HepG2 (cell line): ENCODE results near the gene CENPM. TPM values are rescaled to one million over a fixed set of nuclear protein-coding genes. Genes with fewer than 3 reads are reported as not detected.

Source experiments
- ATAC-seq: fragments of 200-7000 bp; cut with Tn5 transposase; 3 replicates; pipeline ENCODE4 v1.9.1; 2020; ENCODE audit warnings: mild to moderate bottlenecking, moderate library complexity
- Bru-seq: library from RNA; stranded (reverse); fragments of 400-500 nt; gene quantifications from one replicate; lab custom pipeline; 2021; lab: Mats Ljungman, UMichigan
- BruChase-seq, 2 experiments: library from RNA; stranded (reverse); fragments of 400-500 nt; gene quantifications; one replicate each; lab custom pipeline; 2021; lab: Mats Ljungman, UMichigan
- BruUV-seq: library from RNA; stranded (reverse); fragments of 400-500 nt; replicated peaks from 2 replicates; lab custom pipeline; 2021; lab: Mats Ljungman, UMichigan
- CTCF ChIA-PET: fragments of 300-600 bp; formaldehyde crosslinking; extraction: SDS; loops from one replicate; lab custom pipeline; 2021; ENCODE audit warnings: low total read pairs, inconsistent platforms, low intra/inter-chr PET ratio; lab: Yijun Ruan, JAX
- POLR2A ChIA-PET: fragments of 350-600 bp; sonication (Branson Sonifier 250); formaldehyde crosslinking; loops from one replicate; lab custom pipeline; 2020; ENCODE audit warnings: antibody characterized with exemption, inconsistent platforms; lab: Yijun Ruan, JAX
- DNase-seq: peaks from one replicate; pipeline ENCODE4 v3.0.0-alpha.2; 2015; ENCODE audit warnings: low spot score
- FAIRE-seq: peaks from 3 replicates; lab custom pipeline; 2011; peaks lifted over from hg19 to GRCh38; lab: Jason Lieb, UNC
- H2AFZ ChIP-seq: one replicate; pipeline ENCODE4 v1.6.1; 2011; ENCODE audit warnings: low read length, inconsistent platforms
- H3K27ac ChIP-seq: fragments of 300-600 bp; 3 replicates; pipeline ENCODE4 v1.8.0; 2011; ENCODE audit warnings: mixed run types, mild to moderate bottlenecking, mixed read lengths, low read length, inconsistent platforms; ENCODE audit not compliant: insufficient read depth; ENCODE audit errors: extremely low read length
- H3K27me3 ChIP-seq, 2 experiments: fragments of 200-600 bp in 1 of 2; 2 replicates in 1 of 2; 3 replicates in 1 of 2; pipeline versions ENCODE4 v1.6.0 to v1.8.0; 2011; ENCODE audit warnings: low read length in 2 of 2, mild to moderate bottlenecking in 2 of 2, moderate library complexity in 2 of 2, inconsistent platforms in 1 of 2; ENCODE audit not compliant: insufficient read depth in 2 of 2, control insufficient read depth in 1 of 2
- H3K36me3 ChIP-seq, 2 experiments: fragments of 200-600 bp in 1 of 2; replicated peaks in 1 of 2; 2 replicates in 1 of 2; 3 replicates in 1 of 2; pipeline versions ENCODE4 v1.5.1 to v1.8.0; 2011; ENCODE audit warnings: low read length in 2 of 2, inconsistent platforms in 1 of 2; ENCODE audit not compliant: insufficient read depth in 2 of 2, control insufficient read depth in 1 of 2
- H3K4me1 ChIP-seq: 2 replicates; pipeline ENCODE4 v1.5.1; 2012; ENCODE audit warnings: low read length, inconsistent platforms; ENCODE audit not compliant: insufficient read depth
- H3K4me2 ChIP-seq: 2 replicates; pipeline ENCODE4 v1.6.0; 2011; ENCODE audit warnings: low read depth, low read length, inconsistent platforms
- H3K4me3 ChIP-seq, 3 experiments: fragments of 200-600 bp in 1 of 3; sonication (generic), shearing (Covaris generic) in 1 of 3; replicated peaks in 1 of 3; 2 replicates each; pipeline ENCODE4 v1.5.1; 2011 to 2016; ENCODE audit warnings: low read length in 3 of 3, inconsistent platforms in 2 of 3, low read depth in 2 of 3, mild to moderate bottlenecking in 2 of 3, control low read depth in 1 of 3, mixed read lengths in 1 of 3; ENCODE audit not compliant: insufficient read depth in 1 of 3
- H3K79me2 ChIP-seq: one replicate; pipeline ENCODE4 v1.6.1; 2011; ENCODE audit warnings: low read length, inconsistent platforms; ENCODE audit not compliant: insufficient read depth
- H3K9ac ChIP-seq: 2 replicates; pipeline ENCODE4 v1.6.0; 2011; ENCODE audit warnings: mild to moderate bottlenecking, low read depth, low read length, inconsistent platforms; ENCODE audit not compliant: insufficient read depth
- H3K9me3 ChIP-seq: 2 replicates; pipeline ENCODE4 v1.5.1; 2012; ENCODE audit warnings: mild to moderate bottlenecking, low read length
- H4K20me1 ChIP-seq: 2 replicates; pipeline ENCODE4 v1.6.0; 2011; ENCODE audit warnings: inconsistent platforms, mild to moderate bottlenecking, low read length, moderate library complexity; ENCODE audit not compliant: insufficient read depth
- FOXO1 ChIP-seq: sonication (generic); formaldehyde crosslinking; IDR thresholded peaks from 2 replicates; pipeline ENCODE4 v1.4.0; 2020; ENCODE audit warnings: missing genetic modification reagents
- ISX ChIP-seq: sonication (generic); formaldehyde crosslinking; conservative IDR thresholded peaks from 2 replicates; pipeline ENCODE4 v1.5.0; 2020; ENCODE audit warnings: missing genetic modification reagents
- MIXL1 ChIP-seq: IDR thresholded peaks from 2 replicates; pipeline ENCODE4 v1.6.1; 2016
- NFATC3 ChIP-seq: sonication (generic); formaldehyde crosslinking; IDR thresholded peaks from 2 replicates; pipeline ENCODE4 v1.5.1; 2020; ENCODE audit warnings: mild to moderate bottlenecking, missing genetic modification reagents
- PLRG1 ChIP-seq: fragments of 450-650 bp; conservative IDR thresholded peaks from 2 replicates; pipeline ENCODE4 v1.6.1; 2016
- SMC3 ChIP-seq: IDR thresholded peaks from 2 replicates; pipeline ENCODE4 v1.6.1; 2011; ENCODE audit warnings: low read length, improper control_type of control experiment
- TAF1 ChIP-seq: sonication (generic); formaldehyde crosslinking; IDR thresholded peaks from 2 replicates; pipeline ENCODE4 v1.4.0; 2020; ENCODE audit warnings: missing genetic modification reagents
- ZNF124 ChIP-seq: sonication (generic); formaldehyde crosslinking; IDR thresholded peaks from 2 replicates; pipeline ENCODE4 v1.4.0; 2020; ENCODE audit warnings: missing genetic modification reagents
- ZNF276 ChIP-seq: sonication (generic); formaldehyde crosslinking; IDR thresholded peaks from 2 replicates; pipeline ENCODE4 v1.4.0; 2020; ENCODE audit warnings: mild to moderate bottlenecking, low read depth, missing genetic modification reagents
- ZNF672 ChIP-seq: sonication (generic); formaldehyde crosslinking; IDR thresholded peaks from 2 replicates; pipeline ENCODE4 v1.8.1; 2022; ENCODE audit warnings: missing genetic modification reagents
- ZNF678 ChIP-seq: sonication (generic); formaldehyde crosslinking; IDR thresholded peaks from 2 replicates; pipeline ENCODE4 v1.4.0; 2020; ENCODE audit warnings: mild to moderate bottlenecking, missing genetic modification reagents
- WGBS: methylation state at CpG from one replicate; pipeline ENCODE4 v1.1.6; 2017; ENCODE audit warnings: low lambda C conversion rate; 5-methylcytosine and 5-hydroxymethylcytosine counted together
- in situ Hi-C: cut with HindIII; loops from 2 replicates; pipeline ENCODE4 v1.10.0; 2017; ENCODE audit warnings: low pct_unique_long_range_greater_than_20kb; ENCODE audit not compliant: extremely low pct_ligation_motif_present
- intact Hi-C: fragments of 100-400 bp; cut with micrococcal nuclease; formaldehyde crosslinking; loops from one replicate; pipeline ENCODE4 v1.10.0; 2022; ENCODE audit not compliant: unreplicated experiment
- long read RNA-seq, 2 experiments: library from RNA in 1 of 2; library from polyadenylated mRNA in 1 of 2; stranded (forward) in 1 of 2; unstranded in 1 of 2; transcript quantifications; one replicate each; pipeline ENCODE4 v2.0.0, GENCODE V29; 2019 to 2022
- polyA minus RNA-seq, 3 experiments: library from RNA; depleted of rRNA, polyadenylated mRNA; stranded (reverse); fragments of >200 nt; gene quantifications; 2 replicates each; pipeline ENCODE4 v1.2.3, GENCODE V29; 2011; ENCODE audit warnings: low replicate concordance in 1 of 3
- polyA plus RNA-seq, 8 experiments: library from polyadenylated mRNA; depleted of rRNA in 3 of 8; stranded (reverse) in 7 of 8; unstranded in 1 of 8; fragments of >200 nt; fragmentation: Illumina TruSeq in 4 of 8; extraction: Trizol in 4 of 8; gene quantifications; 2 replicates each; pipeline versions ENCODE4 v1.2.1 to v1.2.3, GENCODE V29; 2011 to 2016; ENCODE audit warnings: low read depth in 4 of 8, missing spikeins in 1 of 8, mixed read lengths in 1 of 8; ENCODE audit not compliant: insufficient read depth in 1 of 8
- total RNA-seq, 5 experiments: library from RNA; depleted of rRNA; stranded (reverse); fragments of >200 nt; fragmentation: Illumina TruSeq; extraction: Trizol; gene quantifications; 2 replicates each; pipeline ENCODE4 v1.2.3, GENCODE V29; 2016; ENCODE audit warnings: low read depth in 1 of 5
- TF ChIP-seq, protein P1 (sequence below): sonication (generic); formaldehyde crosslinking; IDR thresholded peaks from 2 replicates; pipeline ENCODE4 v1.4.0; 2020; ENCODE audit warnings: missing genetic modification reagents
- TF ChIP-seq, protein P2 (sequence below): sonication (generic); formaldehyde crosslinking; IDR thresholded peaks from 2 replicates; pipeline ENCODE4 v1.4.0; 2020; ENCODE audit warnings: missing genetic modification reagents

Gene CENPM, protein sequence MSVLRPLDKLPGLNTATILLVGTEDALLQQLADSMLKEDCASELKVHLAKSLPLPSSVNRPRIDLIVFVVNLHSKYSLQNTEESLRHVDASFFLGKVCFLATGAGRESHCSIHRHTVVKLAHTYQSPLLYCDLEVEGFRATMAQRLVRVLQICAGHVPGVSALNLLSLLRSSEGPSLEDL
- 37.3 and 41.8 TPM in 2 replicates for total RNA-seq (2016; rRNA removed; fragmentation: Illumina TruSeq; extraction: Trizol)
- 13.0 and 13.7 TPM in 2 replicates for total RNA-seq (2016; cell fraction: cytosol; rRNA removed; fragmentation: Illumina TruSeq; extraction: Trizol; ENCODE audit: low read depth)
- total RNA-seq (2016; cell fraction: insoluble cytoplasmic fraction; rRNA removed; fragmentation: Illumina TruSeq; extraction: Trizol): 37.1 and 38.5 TPM in 2 replicates
- 17.3 and 25.3 TPM in 2 replicates for total RNA-seq (2016; cell fraction: membrane; rRNA removed; fragmentation: Illumina TruSeq; extraction: Trizol)
- 25.4 and 26.0 TPM in 2 replicates for total RNA-seq (2016; cell fraction: nucleus; rRNA removed; fragmentation: Illumina TruSeq; extraction: Trizol)
- 10.6 and 11.2 TPM in 2 replicates for polyA plus RNA-seq (2011; rRNA removed)
- polyA plus RNA-seq (2011; cell fraction: cytosol; rRNA removed): 6.7 and 15.2 TPM in 2 replicates
- polyA plus RNA-seq (2011; cell fraction: nucleus; rRNA removed): 15.5 and 21.0 TPM in 2 replicates
- 4.9 and 8.1 TPM in 2 replicates for polyA plus RNA-seq (2012)
- 11.6 and 12.9 TPM in 2 replicates for polyA plus RNA-seq (2016; cell fraction: cytosol; fragmentation: Illumina TruSeq; extraction: Trizol; ENCODE audit: low read depth)
- 35.7 and 42.0 TPM in 2 replicates for polyA plus RNA-seq (2016; cell fraction: insoluble cytoplasmic fraction; fragmentation: Illumina TruSeq; extraction: Trizol; ENCODE audit: low read depth)
- 15.9 TPM in 2 replicates for polyA plus RNA-seq (2016; cell fraction: membrane; fragmentation: Illumina TruSeq; extraction: Trizol; ENCODE audit: low read depth)
- polyA plus RNA-seq (2016; cell fraction: nucleus; fragmentation: Illumina TruSeq; extraction: Trizol; ENCODE audit: insufficient read depth, low read depth): 29.0 and 31.5 TPM in 2 replicates
- polyA minus RNA-seq (2011; rRNA and poly(A)+ RNA removed; ENCODE audit: low replicate concordance): 31.7 and 74.0 TPM in 2 replicates
- 4.4 and 9.0 TPM in 2 replicates for polyA minus RNA-seq (2011; cell fraction: cytosol; rRNA and poly(A)+ RNA removed)
- 7.8 and 10.3 TPM in 2 replicates for polyA minus RNA-seq (2011; cell fraction: nucleus; rRNA and poly(A)+ RNA removed)
- Bru-seq, nascent RNA: percentile 64 among the genes with signal in this experiment
- percentile 54 among the genes with signal in this experiment for BruChase-seq, experiment 1, labeled RNA remaining after a 6-hour chase
- percentile 70 among the genes with signal in this experiment for BruChase-seq, experiment 2, labeled RNA remaining after a 2-hour chase
- long read RNA-seq, experiment 1, transcript CENPM-201 (6 exons, 966 nt): major isoform, 31 of 42 reads
- long read RNA-seq, experiment 1, partial matches to known transcripts: 0 of 42 reads
- long read RNA-seq, experiment 1, other reads (novel, unspliced or antisense): 6 of 42 reads
- long read RNA-seq, experiment 2, transcript CENPM-201 (6 exons, 966 nt): major isoform, 20 of 28 reads
- long read RNA-seq, experiment 2, partial matches to known transcripts: 3 of 28 reads
- long read RNA-seq, experiment 2, other reads (novel, unspliced or antisense): 2 of 28 reads

- Histone ChIP-seq H4K20me1 (no peaks in the 10 kb centered on the region), H3K9me3 (no peaks in the 10 kb centered on the region), H2AFZ (peak within 1 kb of the TSS; percentile 35), H3K27ac (peak within 1 kb of the TSS; percentile 76), H3K4me3 (peak within 1 kb of the TSS; percentile 53 to 79 (median 66)), H3K9ac (peak within 1 kb of the TSS; percentile 73), H3K4me2 (peak within 1 kb of the TSS; percentile 95), H3K36me3 (peaks cover 2 to 24% of the 10 kb centered on the region in 2 experiments; a peak in 3 of 5 replicates), H3K27me3 (no peaks in the 10 kb centered on the region), H3K79me2 (peaks cover 13% of the 10 kb centered on the region), H3K4me1 (peaks cover 74% of the 10 kb centered on the region)
- CTCF ChIA-PET: no interaction called here
- DNase-seq: peak; percentile 94
- 11% methylated on average over 10 of the region's 56 CpGs for WGBS
- ATAC-seq: peak; percentile 94
- POLR2A ChIA-PET: interaction anchor here (0.8 to 1.6 kb wide), 8 partner anchors 21 to 326 kb away, joined by 3 to 11 read pairs (median 4); partner anchors contain the start of genes CCDC134, DESI1, NDUFA6 and SNU13
- intact Hi-C loops (no loop called here), in situ Hi-C loops (no loop called here)
- BruUV-seq: TSS peak; percentile 70
- peak; percentile 71 for FAIRE-seq
- TF ChIP-seq ZNF672 (CRISPR knock-in tag) (no peak), TAF1 (CRISPR knock-in tag) (peak; percentile 65), MIXL1 (no peak), SMC3 (no peak), ISX (CRISPR knock-in tag) (peak; percentile 87; the same call in 1 of the 2 replicates), NFATC3 (0 out of 2 replicates have a peak, but pooled peaks have one; percentile 70), PLRG1 (no peak), FOXO1 (CRISPR knock-in tag) (no peak), ZNF678 (CRISPR knock-in tag) (peak; percentile 93; the same call in 1 of the 2 replicates), ZNF124 (CRISPR knock-in tag) (no peak), ZNF276 (CRISPR knock-in tag) (peak; percentile 26)
- TF ChIP-seq, protein P1, sequence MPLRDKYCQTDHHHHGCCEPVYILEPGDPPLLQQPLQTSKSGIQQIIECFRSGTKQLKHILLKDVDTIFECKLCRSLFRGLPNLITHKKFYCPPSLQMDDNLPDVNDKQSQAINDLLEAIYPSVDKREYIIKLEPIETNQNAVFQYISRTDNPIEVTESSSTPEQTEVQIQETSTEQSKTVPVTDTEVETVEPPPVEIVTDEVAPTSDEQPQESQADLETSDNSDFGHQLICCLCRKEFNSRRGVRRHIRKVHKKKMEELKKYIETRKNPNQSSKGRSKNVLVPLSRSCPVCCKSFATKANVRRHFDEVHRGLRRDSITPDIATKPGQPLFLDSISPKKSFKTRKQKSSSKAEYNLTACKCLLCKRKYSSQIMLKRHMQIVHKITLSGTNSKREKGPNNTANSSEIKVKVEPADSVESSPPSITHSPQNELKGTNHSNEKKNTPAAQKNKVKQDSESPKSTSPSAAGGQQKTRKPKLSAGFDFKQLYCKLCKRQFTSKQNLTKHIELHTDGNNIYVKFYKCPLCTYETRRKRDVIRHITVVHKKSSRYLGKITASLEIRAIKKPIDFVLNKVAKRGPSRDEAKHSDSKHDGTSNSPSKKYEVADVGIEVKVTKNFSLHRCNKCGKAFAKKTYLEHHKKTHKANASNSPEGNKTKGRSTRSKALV (CRISPR knock-in tag): peak; percentile 21; the same call in 1 of the 2 replicates
- TF ChIP-seq, protein P2, sequence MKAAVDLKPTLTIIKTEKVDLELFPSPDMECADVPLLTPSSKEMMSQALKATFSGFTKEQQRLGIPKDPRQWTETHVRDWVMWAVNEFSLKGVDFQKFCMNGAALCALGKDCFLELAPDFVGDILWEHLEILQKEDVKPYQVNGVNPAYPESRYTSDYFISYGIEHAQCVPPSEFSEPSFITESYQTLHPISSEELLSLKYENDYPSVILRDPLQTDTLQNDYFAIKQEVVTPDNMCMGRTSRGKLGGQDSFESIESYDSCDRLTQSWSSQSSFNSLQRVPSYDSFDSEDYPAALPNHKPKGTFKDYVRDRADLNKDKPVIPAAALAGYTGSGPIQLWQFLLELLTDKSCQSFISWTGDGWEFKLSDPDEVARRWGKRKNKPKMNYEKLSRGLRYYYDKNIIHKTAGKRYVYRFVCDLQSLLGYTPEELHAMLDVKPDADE (CRISPR knock-in tag): no peak
Observed at GRCh38 chr22:41946629-41947423, at the start of gene CENPM. Gene CENPM (minus strand): TSS chr22:41947152. CDS start chr22:41947076, 76 bp downstream.
